NCI-H345 treated with DMSO at 0.1 percent for 48 hours (cell line): Measurements from ENCODE around the gene TRIM38.
"Not testable (repeated sequence)": the region's sequence is repeated elsewhere in the genome, so short reads cannot be mapped to it uniquely, and the experiment has no call there.

ENCODE experiments used
- DNase-seq: peaks from one replicate; lab custom pipeline; 2025; ENCODE audit not compliant: unreplicated experiment; lab: John Stamatoyannopoulos, UW

TRIM38 gene

DNA sequence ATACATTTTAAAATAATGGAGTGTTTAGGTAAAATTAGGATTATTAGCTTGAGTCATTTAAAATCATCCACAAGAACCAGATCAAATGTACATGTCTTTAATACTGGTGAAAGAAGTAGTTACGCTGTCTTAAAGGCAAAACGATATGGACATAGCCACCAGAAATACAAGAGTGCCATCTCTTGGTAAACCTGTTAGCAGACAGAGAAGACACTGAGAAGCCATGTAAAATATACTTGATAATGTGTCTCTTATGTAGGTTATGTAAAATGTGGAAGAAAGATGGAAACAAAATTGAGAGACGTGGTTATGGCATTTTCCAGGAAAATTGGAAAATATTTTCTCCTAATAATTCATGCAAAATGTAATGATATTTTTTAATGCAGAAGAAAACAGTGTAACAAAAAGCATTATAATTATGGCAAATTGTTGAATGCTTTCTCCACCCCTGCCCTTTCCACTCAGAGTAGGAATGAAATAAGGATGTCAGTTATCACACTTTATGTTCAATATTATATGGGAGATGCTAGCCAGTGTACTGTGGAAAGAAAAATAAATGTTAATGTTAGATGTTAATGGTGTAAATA is 19.9 kb upstream of the TRIM38 start:
- DNase-seq: peak; percentile 16

DNA sequence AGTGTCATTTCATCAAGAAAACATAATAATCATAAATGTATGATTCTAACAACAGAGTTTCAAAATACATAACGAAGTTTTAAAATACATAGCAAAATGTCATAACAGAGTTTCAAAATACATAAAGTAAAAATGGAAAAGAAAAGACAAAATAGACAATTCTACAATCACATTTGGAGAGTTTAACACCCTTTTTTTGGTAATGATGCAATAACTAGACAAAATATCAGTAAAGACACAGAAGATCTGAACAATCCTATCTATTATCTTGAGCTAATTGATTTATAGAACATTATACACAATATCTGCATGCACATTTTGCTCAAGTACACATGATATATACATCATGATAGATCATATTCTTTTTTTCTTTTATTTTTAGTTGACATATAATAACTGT is 18.7 kb upstream of the TRIM38 start:
- DNase-seq: no peak

DNA sequence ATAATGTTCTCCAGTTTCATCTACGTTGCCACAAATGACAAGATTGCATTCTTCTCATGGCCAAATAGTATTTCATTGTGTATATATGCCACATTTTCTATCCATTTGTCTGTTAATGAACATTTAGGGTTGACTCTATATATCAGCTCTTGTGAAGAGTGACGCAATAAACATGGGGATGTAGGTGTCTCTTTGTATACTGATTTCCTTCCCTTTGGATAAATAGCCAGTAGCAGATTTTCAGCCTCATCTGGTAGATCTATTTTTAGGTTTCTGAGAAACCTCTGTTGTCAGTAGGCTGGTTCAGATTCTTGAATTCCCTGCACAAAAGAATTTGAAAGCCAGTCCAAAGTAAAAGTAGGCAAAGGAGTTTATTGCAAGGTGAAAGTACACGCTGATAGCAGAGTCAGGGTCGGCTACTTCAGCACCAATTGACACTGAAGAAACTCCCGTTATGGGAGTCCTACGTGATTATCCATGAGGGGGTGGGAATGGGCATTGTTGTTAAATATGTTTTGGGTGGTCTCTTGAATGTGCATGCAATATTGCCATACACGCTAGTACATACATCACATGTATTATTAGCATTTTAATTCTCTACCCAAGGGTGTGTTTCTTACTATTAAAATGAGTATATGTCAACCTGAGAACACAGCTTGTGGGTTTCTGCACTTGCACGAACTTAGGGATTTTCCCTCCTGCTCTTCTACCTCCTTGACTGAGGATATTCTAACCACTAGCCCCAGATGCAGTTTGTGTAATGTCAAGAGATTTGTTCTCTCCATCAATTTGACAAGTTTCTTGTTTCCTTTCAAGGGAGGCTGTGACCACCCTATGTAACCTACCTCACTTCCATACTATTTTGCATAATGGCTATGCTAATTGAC is 17.7 kb upstream of the TRIM38 start:
- no peak for DNase-seq

DNA sequence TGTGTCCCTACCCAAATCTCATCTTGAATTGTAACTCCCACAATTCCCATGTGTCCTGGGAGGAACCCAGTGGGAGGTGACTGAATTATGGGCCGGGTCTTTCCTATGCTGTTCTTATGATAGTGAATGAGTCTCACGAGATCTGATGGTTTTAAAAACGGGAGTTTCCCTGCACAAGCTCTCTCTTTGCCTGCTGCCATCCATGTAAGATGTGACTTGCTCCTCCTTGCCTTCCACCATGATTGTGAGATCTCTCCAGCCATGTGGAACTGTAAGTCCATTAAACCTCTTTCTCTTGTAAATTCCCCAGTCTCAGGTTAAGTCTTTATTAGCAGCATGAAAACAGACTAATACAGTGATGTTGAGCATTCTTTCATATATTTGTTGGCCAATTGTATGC is 16.9 kb upstream of the TRIM38 start:
- not testable (repeated sequence) for DNase-seq

DNA sequence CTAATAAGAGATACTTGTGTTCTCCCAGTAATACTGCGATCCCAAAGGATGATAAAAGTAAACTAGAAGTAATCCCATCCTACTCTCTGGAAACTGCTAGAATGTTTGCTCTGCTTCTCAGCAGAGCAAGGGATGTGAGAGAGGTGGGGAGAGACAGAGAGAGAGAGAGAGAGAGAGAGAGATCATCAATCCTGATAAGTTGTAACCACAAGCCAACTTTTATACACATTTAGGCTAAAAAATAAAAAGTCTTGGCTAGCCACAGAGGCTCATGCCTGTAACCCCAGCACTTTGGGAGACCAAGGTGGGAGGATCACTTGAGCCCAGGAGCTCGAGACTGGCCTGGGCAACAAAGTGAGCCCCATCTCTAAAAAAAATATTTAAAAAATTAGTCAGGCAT is 16.0 kb upstream of the TRIM38 start:
- no peak for DNase-seq

DNA sequence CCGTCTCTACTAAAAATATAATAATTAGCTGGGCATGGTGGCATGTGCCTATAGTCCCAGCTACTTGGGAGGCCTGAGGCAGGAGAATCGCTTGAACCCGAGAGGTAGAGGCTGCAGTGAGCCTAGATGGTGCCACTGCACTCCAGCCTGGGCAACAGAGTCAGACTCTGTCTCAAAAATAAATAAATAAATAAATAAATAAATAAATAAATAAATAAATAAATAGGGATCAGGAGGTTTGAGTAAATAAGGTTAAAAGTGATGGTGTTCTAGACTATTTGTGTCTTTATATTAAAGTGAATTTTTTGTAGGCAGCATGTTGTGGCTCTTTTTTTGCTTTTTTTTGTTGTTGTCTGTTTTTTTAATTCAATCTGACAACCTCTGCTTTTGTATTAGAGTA is 15.1 kb upstream of the TRIM38 start:
- not testable (repeated sequence) for DNase-seq

DNA sequence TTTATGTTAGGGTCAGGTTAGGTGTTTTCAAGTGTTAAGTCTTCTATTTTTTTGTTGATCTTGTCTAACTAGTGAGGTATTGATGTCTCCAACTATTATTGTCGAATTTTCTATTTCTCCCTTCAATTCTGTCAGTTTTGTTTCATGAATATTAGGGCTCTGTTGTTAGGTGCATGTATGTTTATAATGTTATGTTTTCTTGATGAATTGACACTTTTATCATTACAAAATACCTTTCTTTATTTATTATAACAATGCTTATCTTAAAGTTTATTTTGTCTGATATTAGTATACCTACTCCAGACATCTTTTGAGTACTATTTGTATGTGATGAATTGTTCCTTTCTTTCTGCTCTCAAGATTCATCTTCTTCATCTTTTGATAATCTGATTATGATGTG is 12.9 kb upstream of the TRIM38 start:
- DNase-seq: no peak

DNA sequence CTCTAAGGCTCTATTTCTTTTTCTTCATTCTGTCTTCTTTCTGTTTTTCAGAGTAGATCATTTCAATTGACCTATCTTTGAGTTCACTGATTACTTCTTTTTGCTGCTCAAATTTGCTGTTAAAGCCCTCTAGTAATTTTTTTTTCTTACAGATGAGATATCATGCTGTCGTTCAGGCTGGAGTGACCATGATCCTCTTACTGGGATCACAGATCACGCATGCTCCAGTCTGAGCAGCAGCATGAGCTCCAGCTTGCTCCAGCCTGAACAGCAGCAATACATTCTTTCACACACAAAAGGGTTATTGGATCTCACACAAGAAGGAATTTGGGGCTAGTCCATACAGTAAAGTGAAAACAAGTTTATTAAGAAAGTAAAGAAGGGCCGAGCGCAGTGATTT is 12.3 kb upstream of the TRIM38 start:
- DNase-seq: no peak

DNA sequence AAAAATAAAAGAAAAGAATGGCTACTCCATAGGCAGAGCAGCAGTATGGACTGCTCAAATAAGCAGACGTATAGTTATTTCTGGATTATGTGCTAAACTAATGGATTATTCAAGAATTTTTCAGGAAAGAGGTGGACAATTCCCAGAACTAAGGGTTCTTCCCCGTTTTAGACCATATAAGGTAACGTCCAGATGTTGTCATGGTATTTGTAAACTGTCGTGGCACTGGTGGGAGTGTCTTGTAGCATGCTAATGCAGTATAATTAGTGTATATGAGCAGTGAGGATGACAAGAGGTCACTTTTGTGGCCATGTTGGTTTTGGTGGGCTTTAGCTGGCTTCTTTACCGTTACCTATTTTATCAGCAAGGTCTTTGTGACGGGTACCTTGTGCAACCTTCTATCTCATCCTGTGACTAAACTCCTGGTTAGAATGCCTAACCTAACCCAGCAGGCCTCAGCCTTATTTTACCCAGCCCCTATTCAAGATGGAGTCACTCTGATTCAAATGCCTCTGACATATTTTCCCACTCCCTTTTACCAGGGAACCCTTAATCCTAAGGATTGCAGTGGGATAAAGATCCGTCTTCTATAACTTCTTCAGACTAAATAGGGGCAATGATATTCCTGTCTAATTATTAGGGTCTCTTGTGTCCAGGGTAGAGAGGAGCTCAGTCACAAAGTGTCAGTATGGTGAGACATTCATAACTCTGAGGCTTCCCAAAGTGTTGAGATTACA is 11.1 kb upstream of the TRIM38 start:
- DNase-seq: no peak

DNA sequence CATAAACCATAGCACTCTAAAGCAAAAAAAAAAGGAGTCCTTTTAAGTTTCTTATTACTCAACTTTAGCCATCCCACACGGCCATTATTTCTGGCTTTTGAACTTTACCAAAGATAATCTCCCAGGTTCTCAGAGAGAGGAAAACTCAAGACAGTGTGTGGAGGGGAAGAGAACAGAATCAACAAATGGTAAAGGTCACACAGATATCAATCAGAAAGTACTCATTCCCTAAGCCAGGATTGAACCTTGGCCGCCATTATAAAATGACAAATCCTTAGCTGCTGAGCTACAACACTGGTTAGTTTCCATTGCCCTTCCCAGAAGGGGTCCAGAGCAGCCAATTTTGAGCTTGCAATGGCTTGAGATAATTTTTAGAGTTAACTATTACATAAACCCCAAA is 10.1 kb upstream of the TRIM38 start:
- DNase-seq: no peak

DNA sequence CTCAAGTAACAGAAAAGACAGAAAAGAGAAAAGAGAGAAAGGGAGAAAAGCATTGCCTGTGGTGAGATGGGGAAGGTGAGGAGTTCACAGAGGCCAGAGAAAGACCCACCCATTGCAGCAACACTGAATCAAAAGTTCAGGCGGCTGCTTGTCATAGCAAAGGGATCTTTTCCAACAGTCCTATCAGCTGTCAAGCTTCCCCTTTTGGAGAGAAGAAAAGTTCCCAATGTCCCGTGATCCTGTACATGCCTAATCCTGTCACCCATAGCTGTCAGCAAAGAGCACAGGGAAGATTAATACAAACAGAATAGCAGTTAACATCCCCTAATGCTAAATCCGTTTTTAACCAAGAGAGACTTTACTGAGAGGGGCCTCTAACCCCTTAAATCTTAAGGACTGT is 8.9 kb upstream of the TRIM38 start:
- no peak for DNase-seq

DNA sequence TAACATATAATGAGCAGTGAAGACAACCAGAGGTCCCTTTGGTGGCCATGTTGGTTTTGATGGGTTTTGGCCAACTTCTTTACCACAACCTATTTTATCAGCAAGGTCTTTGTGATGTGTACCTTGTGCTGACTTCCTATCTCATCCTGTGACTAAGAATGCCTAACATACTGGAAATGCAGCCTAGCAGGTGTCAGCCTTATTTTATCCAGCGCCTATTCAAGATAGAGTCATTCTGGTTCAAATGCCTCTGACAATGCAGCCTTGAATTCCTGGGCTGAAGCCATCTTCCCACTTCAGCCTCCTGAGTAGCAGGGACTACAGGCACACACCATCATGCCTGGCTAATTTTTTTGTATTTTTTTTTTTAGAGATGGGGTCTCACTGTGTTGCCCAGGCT is 7.8 kb upstream of the TRIM38 start:
- DNase-seq: no peak

DNA sequence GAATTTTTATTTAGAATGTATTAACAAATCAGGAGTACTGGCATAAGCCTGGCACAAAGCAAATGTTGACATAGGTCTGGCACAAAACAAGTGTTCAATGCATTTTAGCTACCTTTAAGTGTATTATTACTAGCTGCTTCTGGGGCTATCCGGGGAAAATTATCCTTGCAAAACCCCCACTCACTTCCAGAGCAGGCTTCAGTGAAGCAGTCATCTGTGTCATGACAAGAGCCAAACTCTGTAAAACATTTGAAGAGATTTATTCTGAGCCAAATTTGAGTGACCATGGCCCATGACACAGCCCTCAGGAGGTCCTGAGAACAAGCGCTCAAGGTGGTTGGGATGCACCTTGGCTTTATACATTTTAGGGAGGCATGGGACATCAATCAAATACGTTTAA is 6.4 kb upstream of the TRIM38 start:
- no peak for DNase-seq

DNA sequence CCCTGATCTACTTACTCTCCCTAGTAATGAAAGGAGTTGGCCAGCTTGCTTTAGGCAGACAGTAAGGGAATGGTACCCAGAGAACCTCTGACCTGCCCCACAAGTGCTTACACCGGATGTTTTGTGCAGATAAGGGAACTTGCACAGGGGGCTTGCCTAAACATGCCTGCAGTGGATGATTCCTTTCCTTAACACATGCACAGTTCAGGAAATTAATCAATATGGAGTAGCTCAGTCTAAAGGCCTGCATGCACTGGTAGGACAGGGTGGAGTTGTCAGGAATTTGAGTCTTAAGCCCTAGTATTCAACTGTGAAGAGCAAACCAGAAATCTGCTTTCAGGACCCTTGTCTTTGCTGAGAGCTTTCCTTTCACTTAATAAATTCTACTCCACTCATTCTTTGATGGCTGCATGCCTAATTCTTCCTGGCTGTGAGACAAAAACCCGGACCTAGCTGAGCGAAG is 3.9 kb upstream of the TRIM38 start:
- no peak for DNase-seq

DNA sequence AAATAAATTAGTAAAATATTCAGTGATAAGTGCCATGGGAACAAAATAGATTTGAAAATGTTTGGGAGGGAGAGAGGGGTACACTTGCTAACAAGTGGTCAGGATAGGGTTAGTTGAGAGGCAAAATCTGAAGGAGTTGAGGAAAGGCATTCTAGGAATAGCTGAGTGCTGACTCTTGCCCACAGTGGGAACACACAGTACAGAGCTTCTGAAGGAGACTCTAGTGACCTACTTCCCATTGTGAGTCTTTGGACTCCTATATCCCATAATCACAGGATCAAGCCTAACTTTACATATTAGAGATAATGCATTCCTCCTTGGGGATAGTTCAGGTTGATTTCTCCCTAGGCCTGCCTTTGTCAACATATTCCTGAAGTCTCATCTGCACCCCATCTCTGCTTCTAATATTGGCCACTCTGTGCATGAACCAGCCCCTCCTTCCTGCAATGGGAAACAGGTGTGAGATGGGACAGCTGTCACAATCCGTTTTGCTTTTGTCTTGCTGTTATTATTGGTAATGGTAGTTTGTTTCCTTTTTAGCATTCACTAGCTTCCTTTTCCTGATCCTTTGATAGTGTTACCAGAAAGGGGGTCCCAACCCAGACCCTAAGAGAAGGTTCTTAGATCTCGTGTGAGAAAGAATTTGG is 2.6 kb upstream of the TRIM38 start:
- DNase-seq: no peak

DNA sequence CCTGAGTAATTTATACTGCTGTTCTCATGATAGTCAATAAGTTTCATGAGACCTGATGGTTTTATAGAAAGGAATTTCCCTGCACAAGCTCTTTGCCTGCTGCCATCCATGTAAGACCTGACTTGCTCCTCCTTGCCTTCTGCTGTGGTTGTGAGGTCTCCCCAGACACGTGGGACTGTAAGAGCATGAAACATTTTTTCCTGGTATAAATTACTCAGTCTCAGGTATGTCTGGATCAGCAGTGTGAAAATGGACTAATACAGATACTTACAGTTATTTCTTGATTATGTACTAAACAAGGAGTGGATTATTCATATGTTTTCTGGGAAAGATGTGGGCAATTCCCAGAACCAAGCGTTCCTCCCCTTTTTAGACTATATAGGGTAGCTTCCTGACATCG is 1.9 kb upstream of the TRIM38 start:
- DNase-seq: no peak

DNA sequence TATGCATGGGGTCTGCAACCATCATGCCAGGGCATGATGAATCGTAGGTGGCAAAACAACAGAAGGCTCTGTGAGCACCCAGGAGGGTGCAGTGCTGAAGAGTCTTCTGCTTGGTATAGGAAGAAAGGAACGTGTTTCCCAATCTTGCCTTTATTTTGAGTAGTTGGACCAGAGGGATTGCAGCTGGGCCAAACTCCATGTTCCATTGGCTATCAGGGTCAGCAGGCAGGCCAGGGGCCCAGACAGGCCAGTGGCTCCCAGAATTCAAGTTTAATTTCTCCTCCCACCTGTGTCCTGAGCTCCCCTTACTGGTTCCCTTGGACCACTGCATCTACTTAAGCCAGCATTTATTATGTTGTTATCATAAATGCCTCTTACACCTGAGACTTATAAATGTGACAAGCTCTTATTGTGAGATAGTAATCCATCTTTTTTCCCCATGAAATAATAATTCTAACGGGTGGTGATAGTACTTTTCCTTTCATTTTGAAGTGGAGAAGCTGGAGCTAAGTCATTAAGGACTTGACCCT is 918 bp upstream of the TRIM38 start:
- no peak for DNase-seq

DNA sequence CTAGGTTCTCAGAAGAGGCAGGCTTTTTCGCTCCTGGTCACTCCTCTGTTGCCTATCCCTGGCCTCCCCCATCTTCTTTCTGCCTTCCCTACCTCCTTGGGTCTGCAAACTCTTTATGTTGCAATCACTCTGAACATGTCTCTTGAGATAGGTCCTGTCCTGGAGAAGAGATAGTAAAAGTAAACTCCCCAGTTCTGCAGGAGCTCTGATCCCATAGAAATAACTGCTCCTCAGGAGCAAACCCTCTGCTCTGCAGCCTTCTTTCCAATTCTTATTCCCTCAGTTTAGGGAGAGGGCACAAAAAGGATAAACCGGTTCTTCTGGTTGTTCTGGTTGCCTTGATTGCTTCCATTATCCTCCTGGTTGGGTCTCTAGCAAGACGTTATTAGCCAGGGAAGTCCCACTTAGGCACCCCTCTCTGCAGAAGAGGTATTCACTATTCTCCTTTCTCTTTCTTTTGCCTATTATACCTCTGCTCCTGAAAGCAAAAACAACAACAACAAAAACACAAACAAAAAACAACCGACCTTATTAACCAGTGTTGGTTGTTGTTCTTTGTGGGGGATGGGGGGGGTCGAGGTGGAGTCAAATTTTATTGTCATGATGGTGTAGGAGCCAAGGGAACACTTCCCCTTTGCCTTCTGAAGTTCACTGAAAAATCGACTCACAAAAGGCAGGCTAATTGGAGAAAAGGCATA is 973 bp downstream of the TRIM38 start:
- DNase-seq: no peak

DNA sequence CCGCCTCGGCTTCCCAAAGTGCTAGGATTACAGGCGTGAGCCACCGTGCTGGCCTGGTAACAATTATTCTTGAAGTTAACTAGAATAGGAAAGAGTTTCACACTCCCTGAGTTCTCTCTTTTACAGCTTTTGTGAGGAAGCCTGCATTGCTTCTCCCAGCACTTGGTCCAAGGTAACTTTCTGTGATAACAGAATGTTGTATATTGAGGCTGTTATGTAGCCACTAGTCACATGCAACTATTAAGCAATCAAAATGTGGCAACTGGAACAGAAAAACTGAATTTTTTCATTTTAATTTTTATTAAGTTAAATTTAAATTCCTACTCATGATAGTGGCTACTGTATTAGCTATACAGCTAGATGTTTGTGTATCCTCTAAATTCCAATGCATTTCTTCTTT is 2.5 kb downstream of the TRIM38 start:
- no peak for DNase-seq

DNA sequence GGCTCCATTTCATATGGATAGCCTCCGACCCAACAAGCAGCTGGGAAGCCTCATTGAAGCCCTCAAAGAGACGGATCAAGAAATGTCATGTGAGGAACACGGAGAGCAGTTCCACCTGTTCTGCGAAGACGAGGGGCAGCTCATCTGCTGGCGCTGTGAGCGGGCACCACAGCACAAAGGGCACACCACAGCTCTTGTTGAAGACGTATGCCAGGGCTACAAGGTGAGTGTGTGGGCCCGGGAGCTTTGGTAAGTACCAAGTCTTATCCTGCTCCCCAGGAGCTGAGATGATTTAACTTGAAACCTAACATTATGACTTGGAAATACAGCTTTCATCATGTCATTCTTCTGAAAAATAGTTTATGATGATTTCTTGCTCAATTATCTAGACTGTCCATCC is 4.1 kb downstream of the TRIM38 start:
- DNase-seq: no peak

DNA sequence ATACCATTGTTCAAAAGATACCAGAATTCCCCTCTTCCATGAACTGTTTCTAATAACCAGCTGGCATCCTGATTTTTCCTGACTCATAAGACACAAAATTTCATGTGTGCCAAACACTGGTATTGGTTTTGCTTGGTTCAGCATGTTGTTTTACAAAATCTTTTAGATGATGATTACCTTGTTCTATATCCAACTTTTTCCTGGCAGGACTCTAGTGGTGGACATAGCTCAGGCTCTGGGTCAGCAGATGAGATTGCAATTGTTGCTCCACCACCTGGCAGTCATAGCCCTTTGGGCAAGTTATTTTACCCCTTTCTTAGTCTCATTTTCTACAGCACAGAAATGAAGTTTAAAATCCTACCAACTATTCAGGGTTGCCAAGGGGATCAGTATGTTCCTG is 6.2 kb downstream of the TRIM38 start:
- no peak for DNase-seq
